ENCODE data around the gene ERBB4.

GRCh38 chr2:212299943-212300342 is 238.7 kb downstream of the ERBB4 start:
- TF ChIP-seq CTCF (IDR thresholded peaks at IDR 0.05 in 4 of 5, conservative IDR thresholded peaks at IDR 0.05 in 1 of 5) (no peak), POLR2A (IDR thresholded peaks at IDR 0.05) (no peak)

Data from gastrocnemius medialis (tissue), 4 donors.